Thyroid gland (tissue), 4 donors: ENCODE data around the gene MTARC2. TPM values are rescaled to one million over a fixed set of nuclear protein-coding genes. Genes with fewer than 3 reads are reported as not detected.

Experiments
- DNase-seq, 2 donors: peaks; one replicate each; pipeline ENCODE4 v3.0.0-alpha.2; 2019
- H3K27ac ChIP-seq, 3 donors: fragments of 200-600 bp; sonication (generic); 1 replicate in 2 of 3; 2 replicates in 1 of 3; pipeline ENCODE4 v1.5.1; 2016 to 2019; ENCODE audit warnings: mild to moderate bottlenecking in 1 of 3, moderate library complexity in 1 of 3
- H3K27me3 ChIP-seq: fragments of 200-600 bp; sonication (generic); one replicate; pipeline ENCODE4 v1.5.1; 2019
- H3K36me3 ChIP-seq, 2 donors: fragments of 200-600 bp; sonication (generic); one replicate each; pipeline ENCODE4 v1.5.1; 2016 to 2019
- H3K4me1 ChIP-seq, 2 donors: fragments of 200-600 bp; sonication (generic); one replicate each; pipeline ENCODE4 v1.5.1; 2017 to 2019
- H3K4me3 ChIP-seq, 3 donors: fragments of 200-600 bp; sonication (generic); replicated peaks in 1 of 3; 1 replicate in 2 of 3; 2 replicates in 1 of 3; pipeline ENCODE4 v1.5.1; 2016; ENCODE audit warnings: mild to moderate bottlenecking in 1 of 3
- H3K9me3 ChIP-seq: fragments of 200-600 bp; sonication (generic); one replicate; pipeline ENCODE4 v1.5.1; 2017
- CTCF ChIP-seq, 6 experiments: fragments of 200-600 bp in 3 of 6; fragments of 450-650 bp in 3 of 6; sonication (generic) in 3 of 6; IDR thresholded peaks; one replicate each; pipeline ENCODE4 v1.5.1; 2016 to 2019; ENCODE audit warnings: antibody characterized with exemption in 6 of 6, mild to moderate bottlenecking in 2 of 6, inconsistent platforms in 1 of 6, moderate library complexity in 1 of 6
- POLR2A ChIP-seq, 2 donors: fragments of 450-650 bp; IDR thresholded peaks; one replicate each; pipeline ENCODE4 v1.6.1; 2017; ENCODE audit warnings: antibody characterized with exemption in 2 of 2, mild to moderate bottlenecking in 2 of 2, moderate library complexity in 1 of 2
- WGBS, 2 donors: methylation state at CpG; one replicate each; pipeline ENCODE4 v1.1.5; 2017; 5-methylcytosine and 5-hydroxymethylcytosine counted together
- intact Hi-C: fragments of 100-400 bp; cut with DNase I; formaldehyde crosslinking; loops from one replicate; pipeline ENCODE4 v1.15.1; 2023
- total RNA-seq, 4 donors: library from RNA; depleted of rRNA; stranded (reverse); fragments of >200 nt; gene quantifications; one replicate each; pipeline ENCODE4 v1.2.3, GENCODE V29; 2016

The MTARC2 gene
- total RNA-seq, 4 donors from 2014 or later = 69.5 to 81.3 (median 75.8) TPM

- Histone ChIP-seq H3K27me3 (no peaks in the 10 kb centered on the region), H3K4me3 (no peak overlapping the region), H3K27ac (no peak overlapping the region), H3K4me1 (peaks cover 0 to 7% of the 10 kb centered on the region in 2 donors), H3K36me3 (peaks cover 24 to 33% of the 10 kb centered on the region in 2 donors), H3K9me3 (no peaks in the 10 kb centered on the region)
- intact Hi-C loops = no loop called here
- WGBS, 2 donors = 93 to 94% methylated on average over 3 of the region's 3 CpGs
- TF ChIP-seq CTCF (IDR thresholded peaks at IDR 0.05) = no peak
- no peak for DNase-seq
These were observed 9.3 kb downstream of the MTARC2 start for GRCh38 chr1:220757441-220757840.

GRCh38 chr1:220759147-220759546 is 11.0 kb downstream of the MTARC2 start:
- peaks cover 28 to 44% of the 10 kb centered on the region in 2 donors for H3K36me3 ChIP-seq
- no peaks in the 10 kb centered on the region for H3K4me1 ChIP-seq
- no peaks in the 10 kb centered on the region for H3K9me3 ChIP-seq
- intact Hi-C loops = no loop called here
- DNase-seq = no peak
- TF ChIP-seq POLR2A (IDR thresholded peaks at IDR 0.05) (no peak), CTCF (IDR thresholded peaks at IDR 0.05) (no peak)
- WGBS, 2 donors = 95% methylated on average over 3 of the region's 3 CpGs
- H3K27me3 ChIP-seq = no peaks in the 10 kb centered on the region
- H3K27ac ChIP-seq = no peak overlapping the region
- H3K4me3 ChIP-seq = no peak overlapping the region

GRCh38 chr1:220761688-220762427 is 13.7 kb downstream of the MTARC2 start:
- no peak for DNase-seq
- Histone ChIP-seq H3K36me3 (peaks cover 23 to 25% of the 10 kb centered on the region in 2 donors), H3K27ac (no peak overlapping the region), H3K9me3 (no peaks in the 10 kb centered on the region), H3K4me1 (peaks cover under 1% of the 10 kb centered on the region in 2 donors), H3K27me3 (no peaks in the 10 kb centered on the region), H3K4me3 (no peak overlapping the region)
- no peak for TF ChIP-seq CTCF (IDR thresholded peaks at IDR 0.05)
- no peak for TF ChIP-seq POLR2A (IDR thresholded peaks at IDR 0.05)
- intact Hi-C loops = no loop called here
- WGBS, 2 donors = 93 to 95% methylated on average over 7 of the region's 7 CpGs

GRCh38 chr1:220764757-220765156 is 16.6 kb downstream of the MTARC2 start:
- no peak for DNase-seq
- 98% methylated on average over 3 of the region's 3 CpGs for WGBS, 2 donors
- H3K36me3 ChIP-seq = peaks cover 27 to 28% of the 10 kb centered on the region in 2 donors
- H3K4me3 ChIP-seq = no peak overlapping the region
- no peaks in the 10 kb centered on the region for H3K27me3 ChIP-seq
- H3K27ac ChIP-seq = no peak overlapping the region
- H3K9me3 ChIP-seq = no peaks in the 10 kb centered on the region
- intact Hi-C loops = no loop called here
- TF ChIP-seq POLR2A (IDR thresholded peaks at IDR 0.05) (no peak), CTCF (IDR thresholded peaks at IDR 0.05) (no peak)
- peaks cover 14 to 15% of the 10 kb centered on the region in 2 donors for H3K4me1 ChIP-seq

- no peak for TF ChIP-seq CTCF (IDR thresholded peaks at IDR 0.05)
- no peak for TF ChIP-seq POLR2A (IDR thresholded peaks at IDR 0.05)
- no peaks in the 10 kb centered on the region for H3K27me3 ChIP-seq
- peak; percentile 52 to 53 for DNase-seq
- 36 to 44% methylated on average over 8 of the region's 8 CpGs for WGBS, 2 donors
- peak overlapping the region; percentile 27 to 43 (median 43) for H3K27ac ChIP-seq
- peaks cover 14 to 15% of the 10 kb centered on the region in 2 donors for H3K4me1 ChIP-seq
- H3K9me3 ChIP-seq = no peaks in the 10 kb centered on the region
- peaks cover 33 to 40% of the 10 kb centered on the region in 2 donors for H3K36me3 ChIP-seq
- H3K4me3 ChIP-seq = no peak overlapping the region
- intact Hi-C loops = no loop called here
These were observed 19.4 kb downstream of the MTARC2 start for GRCh38 chr1:220767312-220768125.
